PC-3 (cell line): Measurements from ENCODE around the gene DNHD1. TPM values are rescaled to one million over a fixed set of nuclear protein-coding genes. Genes with fewer than 3 reads are reported as not detected.

ENCODE experiments used
- ATAC-seq: fragments of 200-7000 bp; cut with Tn5 transposase; 2 replicates; pipeline ENCODE4 v1.9.1; 2020; ENCODE audit warnings: mild to moderate bottlenecking, moderate library complexity
- BruUV-seq: library from RNA; stranded (reverse); fragments of 400-500 nt; replicated peaks from 2 replicates; lab custom pipeline; 2021; lab: Mats Ljungman, UMichigan
- CTCF ChIA-PET: fragments of 300-600 bp; sonication (Branson Sonifier 250); formaldehyde crosslinking; loops from one replicate; lab custom pipeline; 2022; ENCODE audit warnings: antibody characterized with exemption; lab: Charles Lee
- POLR2A ChIA-PET: fragments of 300-600 bp; sonication (Branson Sonifier 250); formaldehyde crosslinking; loops from one replicate; lab custom pipeline; 2022; ENCODE audit warnings: antibody characterized with exemption; ENCODE audit not compliant: unreplicated experiment; lab: Charles Lee
- DNase-seq: peaks from one replicate; pipeline ENCODE4 v3.0.0-alpha.2; 2015
- H2AFZ ChIP-seq: fragments of 300-600 bp; sonication (generic); 2 replicates; pipeline ENCODE4 v1.6.0; 2016; ENCODE audit warnings: antibody characterized with exemption, low read length
- H3F3A ChIP-seq: fragments of 300-600 bp; sonication (generic); one replicate; pipeline ENCODE4 v1.6.0; 2017; ENCODE audit warnings: antibody characterized with exemption, low read length, control low read depth, mild to moderate bottlenecking; ENCODE audit not compliant: unreplicated experiment
- H3K27ac ChIP-seq: fragments of 300-600 bp; sonication (generic); 2 replicates; pipeline ENCODE4 v1.5.1; 2016; ENCODE audit warnings: mild to moderate bottlenecking, low read length
- H3K27me3 ChIP-seq: fragments of 300-600 bp; sonication (generic); 2 replicates; pipeline ENCODE4 v1.6.1; 2016; ENCODE audit warnings: low read length, mixed read lengths
- H3K36me3 ChIP-seq: fragments of 300-600 bp; sonication (generic); 2 replicates; pipeline ENCODE4 v1.6.1; 2016; ENCODE audit warnings: low read depth, mixed run types, low read length, mixed read lengths
- H3K4me1 ChIP-seq: fragments of 300-600 bp; sonication (generic); 2 replicates; pipeline ENCODE4 v1.5.1; 2016; ENCODE audit warnings: low read length; ENCODE audit not compliant: insufficient read depth
- H3K4me2 ChIP-seq: fragments of 300-600 bp; sonication (generic); 2 replicates; pipeline ENCODE4 v1.6.0; 2016; ENCODE audit warnings: low read length
- H3K4me3 ChIP-seq: fragments of 300-600 bp; sonication (generic); 2 replicates; pipeline ENCODE4 v1.5.1; 2016; ENCODE audit warnings: mild to moderate bottlenecking, low read length, mixed read lengths
- H3K79me2 ChIP-seq: fragments of 300-600 bp; sonication (generic); 2 replicates; pipeline ENCODE4 v1.6.1; 2017; ENCODE audit warnings: low read length, mixed read lengths
- H3K9ac ChIP-seq: fragments of 300-600 bp; sonication (generic); 2 replicates; pipeline ENCODE4 v1.6.0; 2016; ENCODE audit warnings: mild to moderate bottlenecking, low read length
- H3K9me2 ChIP-seq: fragments of 300-600 bp; sonication (generic); replicated peaks from 2 replicates; pipeline ENCODE4 v1.6.1; 2016; ENCODE audit warnings: mixed run types, low read length, mixed read lengths
- H3K9me3 ChIP-seq: fragments of 300-600 bp; sonication (generic); 2 replicates; pipeline ENCODE4 v1.6.1; 2016; ENCODE audit warnings: low read length, mixed read lengths
- H4K20me1 ChIP-seq: fragments of 300-600 bp; sonication (generic); 2 replicates; pipeline ENCODE4 v1.6.1; 2016; ENCODE audit warnings: low read length, mixed read lengths
- EZH2 ChIP-seq: fragments of 300-600 bp; sonication (generic); IDR thresholded peaks from one replicate; pipeline ENCODE4 v1.6.1; 2017; ENCODE audit warnings: antibody characterized with exemption, mild to moderate bottlenecking, low read length; ENCODE audit not compliant: unreplicated experiment
- EZH2phosphoT487 ChIP-seq: fragments of 300-600 bp; sonication (generic); IDR thresholded peaks from 2 replicates; pipeline ENCODE4 v1.6.1; 2018; ENCODE audit warnings: mild to moderate bottlenecking, antibody characterized with exemption, low read length, borderline replicate concordance
- intact Hi-C: fragments of 100-400 bp; cut with micrococcal nuclease; formaldehyde crosslinking; loops from 2 replicates; pipeline ENCODE4 v1.9.0; 2023
- total RNA-seq: library from RNA; depleted of rRNA; stranded (reverse); fragments of >200 nt; gene quantifications from 2 replicates; pipeline ENCODE4 v1.2.3, GENCODE V29; 2014
- TF ChIP-seq, protein P1 (sequence below): fragments of 300-600 bp; sonication (generic); conservative IDR thresholded peaks from 2 replicates; pipeline ENCODE4 v1.5.1; 2017; ENCODE audit warnings: antibody characterized with exemption, low read depth, mild to moderate bottlenecking, low read length

Gene DNHD1
- total RNA-seq, 1 experiment from 2014 or later = 9.3 TPM

GRCh38 chr11:6502382-6502781, 5.3 kb downstream of the DNHD1 start:
- Histone ChIP-seq H3K9me2 (no peaks in the 10 kb centered on the region), H3K4me1 (no peaks in the 10 kb centered on the region), H3K9ac (no peak overlapping the region), H2AFZ (no peak overlapping the region), H3K36me3 (no peaks in the 10 kb centered on the region), H3K4me3 (no peak overlapping the region), H4K20me1 (no peaks in the 10 kb centered on the region), H3F3A (no peaks in the 10 kb centered on the region), H3K27me3 (no peaks in the 10 kb centered on the region), H3K79me2 (no peaks in the 10 kb centered on the region), H3K9me3 (no peaks in the 10 kb centered on the region), H3K27ac (no peak overlapping the region), H3K4me2 (no peak overlapping the region)
- CTCF ChIA-PET = no interaction called here
- POLR2A ChIA-PET = no interaction called here
- BruUV-seq = no TSS peak
- no peak for ATAC-seq
- intact Hi-C loops = loop anchor here (2.0 kb wide), 1 partner anchor 14 kb away; no protein-coding TSS in a partner anchor
- no peak for DNase-seq
- TF ChIP-seq, protein P1, sequence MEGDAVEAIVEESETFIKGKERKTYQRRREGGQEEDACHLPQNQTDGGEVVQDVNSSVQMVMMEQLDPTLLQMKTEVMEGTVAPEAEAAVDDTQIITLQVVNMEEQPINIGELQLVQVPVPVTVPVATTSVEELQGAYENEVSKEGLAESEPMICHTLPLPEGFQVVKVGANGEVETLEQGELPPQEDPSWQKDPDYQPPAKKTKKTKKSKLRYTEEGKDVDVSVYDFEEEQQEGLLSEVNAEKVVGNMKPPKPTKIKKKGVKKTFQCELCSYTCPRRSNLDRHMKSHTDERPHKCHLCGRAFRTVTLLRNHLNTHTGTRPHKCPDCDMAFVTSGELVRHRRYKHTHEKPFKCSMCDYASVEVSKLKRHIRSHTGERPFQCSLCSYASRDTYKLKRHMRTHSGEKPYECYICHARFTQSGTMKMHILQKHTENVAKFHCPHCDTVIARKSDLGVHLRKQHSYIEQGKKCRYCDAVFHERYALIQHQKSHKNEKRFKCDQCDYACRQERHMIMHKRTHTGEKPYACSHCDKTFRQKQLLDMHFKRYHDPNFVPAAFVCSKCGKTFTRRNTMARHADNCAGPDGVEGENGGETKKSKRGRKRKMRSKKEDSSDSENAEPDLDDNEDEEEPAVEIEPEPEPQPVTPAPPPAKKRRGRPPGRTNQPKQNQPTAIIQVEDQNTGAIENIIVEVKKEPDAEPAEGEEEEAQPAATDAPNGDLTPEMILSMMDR = no peak
- TF ChIP-seq EZH2phosphoT487 (no peak), EZH2 (no peak)

- POLR2A ChIA-PET = no interaction called here
- H4K20me1 ChIP-seq = no peaks in the 10 kb centered on the region
- no TSS peak for BruUV-seq
- no peaks in the 10 kb centered on the region for H3K79me2 ChIP-seq
- no peak overlapping the region for H3K9ac ChIP-seq
- no peaks in the 10 kb centered on the region for H3K27me3 ChIP-seq
- no peaks in the 10 kb centered on the region for H3F3A ChIP-seq
- CTCF ChIA-PET = interaction anchor here (0.6 kb wide), 1 partner anchor 78 kb away, joined by 3 read pairs; no protein-coding TSS in a partner anchor
- no peaks in the 10 kb centered on the region for H3K4me1 ChIP-seq
- H3K27ac ChIP-seq = no peak overlapping the region
- DNase-seq (no peak), ATAC-seq (no peak)
- H3K4me2 ChIP-seq = no peak overlapping the region
- intact Hi-C loops = no loop called here
- H3K4me3 ChIP-seq = no peak overlapping the region
- H3K9me2 ChIP-seq = no peaks in the 10 kb centered on the region
- TF ChIP-seq EZH2 (no peak), EZH2phosphoT487 (no peak)
- TF ChIP-seq, protein P1 = no peak
- H3K9me3 ChIP-seq = no peaks in the 10 kb centered on the region
- H3K36me3 ChIP-seq = no peaks in the 10 kb centered on the region
- no peak overlapping the region for H2AFZ ChIP-seq
These were observed 7.1 kb downstream of the DNHD1 start for GRCh38 chr11:6504166-6504565.

- DNase-seq (peak; percentile 58), ATAC-seq (peak; percentile 85)
- Histone ChIP-seq H2AFZ (no peak overlapping the region), H3K4me3 (no peak overlapping the region), H3K27ac (no peak overlapping the region), H4K20me1 (no peaks in the 10 kb centered on the region), H3K36me3 (no peaks in the 10 kb centered on the region), H3K9ac (no peak overlapping the region), H3K4me2 (no peak overlapping the region), H3F3A (no peaks in the 10 kb centered on the region), H3K9me3 (no peaks in the 10 kb centered on the region), H3K79me2 (no peaks in the 10 kb centered on the region), H3K27me3 (no peaks in the 10 kb centered on the region), H3K9me2 (no peaks in the 10 kb centered on the region), H3K4me1 (no peaks in the 10 kb centered on the region)
- no TSS peak for BruUV-seq
- ChIA-PET POLR2A (interaction anchor here (0.6 kb wide), 1 partner anchor 24 kb away, joined by 3 read pairs; the partner anchor contains the start of genes ARFIP2 and TIMM10B), CTCF (interaction anchor here (1.9 kb wide), 1 partner anchor 126 kb away, joined by 13 read pairs; no protein-coding TSS in a partner anchor)
- intact Hi-C loops = loop anchor here (1.0 kb wide), 3 partner anchors 29 to 126 kb away; no protein-coding TSS in a partner anchor
- TF ChIP-seq EZH2phosphoT487 = no peak
- TF ChIP-seq, protein P1 = peak; percentile 87
These were observed 8.6 kb downstream of the DNHD1 start for GRCh38 chr11:6505577-6506240.
